GM12872 (cell line): Measurements from ENCODE around the gene SCN3B.

Experiments
- TF ChIP-seq, protein P1 (sequence below): IDR thresholded peaks from 3 replicates; pipeline ENCODE4 v1.5.1; 2011; ENCODE audit warnings: low read depth, mild to moderate bottlenecking, low read length, moderate library complexity; ENCODE audit not compliant: insufficient read depth

Gene SCN3B

DNA sequence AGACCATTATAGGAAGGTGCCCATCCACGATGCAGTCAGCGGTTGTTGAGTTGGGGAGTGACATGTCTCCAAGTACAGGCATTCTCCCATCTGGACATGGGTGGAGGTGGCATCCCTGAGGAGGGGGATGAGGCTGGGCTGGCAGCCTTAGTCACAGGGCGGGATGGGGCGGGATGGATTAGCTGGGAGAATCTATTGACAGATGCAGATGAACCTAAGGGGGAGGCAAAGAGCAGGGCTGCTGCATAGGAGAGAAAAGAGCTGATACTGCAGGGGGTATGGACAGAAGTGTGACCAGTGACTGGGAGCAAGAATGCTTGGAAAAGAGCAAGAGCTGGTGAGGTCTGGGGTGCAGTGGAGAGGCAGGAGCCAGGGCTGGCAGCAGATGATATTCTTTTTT lies 42.7 kb downstream of the SCN3B start:
- TF ChIP-seq, protein P1, sequence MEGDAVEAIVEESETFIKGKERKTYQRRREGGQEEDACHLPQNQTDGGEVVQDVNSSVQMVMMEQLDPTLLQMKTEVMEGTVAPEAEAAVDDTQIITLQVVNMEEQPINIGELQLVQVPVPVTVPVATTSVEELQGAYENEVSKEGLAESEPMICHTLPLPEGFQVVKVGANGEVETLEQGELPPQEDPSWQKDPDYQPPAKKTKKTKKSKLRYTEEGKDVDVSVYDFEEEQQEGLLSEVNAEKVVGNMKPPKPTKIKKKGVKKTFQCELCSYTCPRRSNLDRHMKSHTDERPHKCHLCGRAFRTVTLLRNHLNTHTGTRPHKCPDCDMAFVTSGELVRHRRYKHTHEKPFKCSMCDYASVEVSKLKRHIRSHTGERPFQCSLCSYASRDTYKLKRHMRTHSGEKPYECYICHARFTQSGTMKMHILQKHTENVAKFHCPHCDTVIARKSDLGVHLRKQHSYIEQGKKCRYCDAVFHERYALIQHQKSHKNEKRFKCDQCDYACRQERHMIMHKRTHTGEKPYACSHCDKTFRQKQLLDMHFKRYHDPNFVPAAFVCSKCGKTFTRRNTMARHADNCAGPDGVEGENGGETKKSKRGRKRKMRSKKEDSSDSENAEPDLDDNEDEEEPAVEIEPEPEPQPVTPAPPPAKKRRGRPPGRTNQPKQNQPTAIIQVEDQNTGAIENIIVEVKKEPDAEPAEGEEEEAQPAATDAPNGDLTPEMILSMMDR, result no peak

DNA sequence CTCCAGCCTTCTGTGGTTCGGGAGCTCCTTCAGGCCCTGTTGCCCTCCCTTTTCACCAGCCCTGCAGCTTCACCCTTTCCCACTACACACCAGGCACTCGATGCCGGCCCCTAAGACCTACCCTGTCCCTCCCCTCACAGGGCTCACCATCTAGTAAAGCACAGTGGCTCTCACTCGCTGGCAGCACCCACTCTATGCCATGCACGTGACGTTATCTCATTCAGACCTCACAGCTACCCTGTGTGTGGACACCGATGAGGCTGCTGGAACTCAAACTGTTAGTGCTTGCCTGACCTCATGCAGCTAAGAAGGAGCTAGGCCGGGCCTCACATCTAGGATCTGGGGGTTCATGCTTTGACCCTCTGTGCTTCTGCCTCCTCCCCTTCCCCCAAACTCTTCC lies 45.5 kb downstream of the SCN3B start:
- TF ChIP-seq, protein P1, result no peak

DNA sequence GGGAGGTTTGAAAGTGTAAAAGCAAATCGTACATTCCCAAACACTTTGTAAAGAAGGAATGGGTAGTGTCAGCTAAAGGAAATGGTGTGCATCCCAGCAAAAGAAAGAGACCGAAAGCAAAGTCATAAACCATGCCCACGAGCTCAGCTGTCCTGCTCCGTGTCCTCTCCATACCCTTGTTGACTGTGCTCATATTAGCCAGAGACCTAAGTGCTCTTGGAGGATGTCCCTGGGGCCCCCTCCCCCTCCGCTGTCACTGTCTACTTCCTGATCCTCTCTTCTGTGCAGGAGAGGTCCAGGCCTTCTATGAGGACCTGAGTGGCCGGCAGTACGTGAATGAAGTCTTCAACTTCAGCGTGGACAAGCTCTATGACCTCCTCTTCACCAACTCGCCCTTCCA lies 46.1 kb downstream of the SCN3B start:
- TF ChIP-seq, protein P1, result no peak

DNA sequence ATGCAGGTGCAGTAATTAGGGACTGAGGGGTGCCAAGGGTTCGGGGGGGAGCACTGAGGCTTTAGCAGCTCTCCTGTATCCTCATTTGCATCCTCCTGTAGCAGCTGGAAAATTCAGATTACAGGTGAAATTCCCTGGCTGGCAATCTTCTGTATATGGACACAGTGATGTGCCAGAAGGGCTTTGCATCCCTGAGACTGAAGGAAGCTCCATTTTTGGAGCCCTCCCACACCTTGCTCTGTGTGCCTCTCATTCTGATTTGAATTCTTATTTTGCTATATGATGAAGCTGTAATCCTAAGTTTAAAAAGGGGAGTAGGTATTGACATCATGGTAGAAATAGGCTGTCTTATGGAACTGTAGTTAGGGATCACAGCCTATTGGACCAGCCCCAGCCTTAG lies 46.6 kb downstream of the SCN3B start:
- TF ChIP-seq, protein P1, result no peak

DNA sequence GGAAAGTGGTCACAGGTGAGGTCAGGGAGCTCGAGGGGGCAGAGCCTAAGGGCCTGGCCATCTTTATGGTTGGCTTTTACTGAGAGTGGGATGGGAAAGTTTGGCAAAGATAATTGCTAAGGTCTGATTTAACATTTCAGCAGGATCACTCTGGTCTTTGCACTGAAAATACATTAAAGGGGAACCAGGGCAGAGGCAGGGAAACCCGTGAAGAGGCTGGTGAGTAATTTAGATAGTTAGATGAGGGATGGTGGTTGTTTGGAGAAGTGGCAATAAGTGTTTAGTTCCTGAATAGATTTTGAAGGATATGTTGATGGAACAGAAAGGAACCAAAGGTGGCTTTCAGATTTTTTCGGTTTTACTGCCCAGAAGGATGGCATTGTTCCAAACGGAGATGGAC lies 50.8 kb downstream of the SCN3B start:
- TF ChIP-seq, protein P1, result no peak

DNA sequence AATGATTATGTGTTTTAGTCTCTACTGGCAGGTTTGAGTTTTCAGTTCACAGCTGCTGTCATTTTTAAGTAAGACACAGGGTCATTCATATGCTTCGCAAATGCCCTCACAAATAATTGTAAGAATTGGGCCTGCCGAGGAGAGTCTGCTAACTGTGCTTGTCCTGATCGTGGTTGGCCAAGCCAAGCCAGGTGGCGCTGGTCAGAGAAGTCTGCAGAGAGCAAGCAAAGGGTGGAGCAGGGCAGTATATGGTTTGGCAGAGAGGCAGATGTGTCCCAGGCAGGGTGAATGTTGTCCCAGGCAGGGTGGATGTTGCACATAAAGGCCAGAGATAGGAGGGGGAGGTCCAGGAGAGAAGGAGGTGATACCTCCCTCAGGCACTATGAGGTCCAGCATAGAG lies 52.7 kb downstream of the SCN3B start:
- TF ChIP-seq, protein P1, result no peak

DNA sequence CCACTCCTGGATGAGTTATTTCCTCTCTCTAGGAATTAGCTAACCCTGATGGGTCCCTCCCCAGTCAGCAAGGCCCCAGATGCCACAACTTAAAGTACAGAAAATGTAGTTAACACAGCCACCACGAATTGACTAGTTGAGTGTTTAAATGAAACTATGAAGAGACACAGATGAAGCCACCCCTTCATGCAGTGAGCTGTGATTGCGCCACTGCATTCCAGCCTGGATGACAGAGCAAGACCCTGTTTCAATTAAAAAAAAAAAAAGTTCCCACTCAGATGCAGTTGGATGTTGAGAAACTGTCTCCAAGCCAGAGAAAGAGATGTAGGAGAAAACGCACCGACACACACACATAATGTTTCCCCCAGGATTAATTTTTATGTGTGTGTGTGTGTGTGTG lies 53.3 kb downstream of the SCN3B start:
- TF ChIP-seq, protein P1, result no peak

DNA sequence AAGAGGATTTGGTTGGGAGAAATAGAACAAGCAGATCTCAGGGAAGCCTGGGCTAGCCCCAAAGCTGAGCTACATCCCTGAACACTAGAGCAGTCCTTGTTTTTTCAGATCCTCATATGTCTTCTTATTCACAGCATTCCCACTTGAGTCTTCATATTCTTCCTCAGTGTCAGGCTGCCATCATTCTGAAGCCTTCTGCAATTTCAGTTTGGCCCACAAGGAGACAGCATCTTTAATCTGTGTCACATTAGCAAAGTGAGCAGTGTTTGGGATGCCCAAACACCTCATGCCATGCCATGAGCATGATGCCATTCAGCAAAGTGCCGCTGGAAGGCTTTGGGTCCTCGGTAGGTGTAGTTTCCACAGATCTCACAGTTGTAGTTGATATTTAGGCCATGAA lies 56.6 kb downstream of the SCN3B start:
- TF ChIP-seq, protein P1, result peak; percentile 37; the same call in 2 of the 3 replicates
